Stimulated activated CD4-positive, alpha-beta T cell treated with anti-CD3 and anti-CD28 coated beads, Interleukin-2, amount 100 ng/mL, for 24 hours (primary cell): ENCODE results near the gene LILRB2.
"Not testable (repeated sequence)": the region's sequence is repeated elsewhere in the genome, so short reads cannot be mapped to it uniquely, and the experiment has no call there.

Experiments used
- DNase-seq, 2 donors: peaks; one replicate each; pipeline ENCODE4 v3.0.0-alpha.2; 2020

Gene LILRB2

GRCh38 chr19:54271106-54271505 lies 9.8 kb downstream of the LILRB2 start:
- DNase-seq: no peak

DNA sequence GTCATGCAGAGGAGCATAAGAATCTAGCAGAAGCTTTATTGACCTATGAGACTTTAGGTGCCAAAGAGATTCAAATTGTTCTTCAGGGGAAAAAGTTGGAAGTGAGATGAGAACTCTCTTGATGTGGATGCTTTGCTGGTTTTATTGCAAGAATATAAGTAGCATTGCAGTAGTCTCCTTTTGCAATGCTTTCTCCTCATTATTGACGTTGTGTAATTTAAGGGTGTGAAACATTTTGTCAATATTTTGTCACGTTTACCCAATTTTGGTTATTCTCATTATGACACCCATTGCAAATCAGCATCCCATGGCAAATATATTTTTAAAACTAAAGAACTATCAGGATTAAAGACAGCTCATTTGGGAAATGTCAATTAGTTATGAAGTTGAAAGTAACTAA lies 12.0 kb downstream of the LILRB2 start:
- no peak for DNase-seq

DNA sequence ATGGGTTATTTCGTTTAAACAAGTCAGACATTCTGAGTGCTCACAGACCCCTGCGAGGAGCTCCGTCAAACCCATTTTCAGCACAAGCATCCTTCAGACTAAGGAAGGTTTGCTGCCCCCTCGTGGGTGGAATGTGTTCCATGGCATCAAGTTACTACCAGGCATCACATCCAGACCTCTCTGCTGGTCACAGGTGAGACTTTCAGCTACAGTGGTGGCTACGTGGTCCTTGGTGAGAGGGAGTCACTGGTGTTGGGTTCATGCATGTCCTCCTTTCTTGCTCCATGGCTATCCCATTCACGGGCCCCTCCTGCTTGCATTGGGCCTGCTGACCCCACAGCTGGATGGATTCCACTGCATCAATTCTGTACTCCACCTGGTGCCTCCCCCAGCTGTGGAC lies 14.8 kb downstream of the LILRB2 start:
- peak; percentile 78 to 85 for DNase-seq

DNA sequence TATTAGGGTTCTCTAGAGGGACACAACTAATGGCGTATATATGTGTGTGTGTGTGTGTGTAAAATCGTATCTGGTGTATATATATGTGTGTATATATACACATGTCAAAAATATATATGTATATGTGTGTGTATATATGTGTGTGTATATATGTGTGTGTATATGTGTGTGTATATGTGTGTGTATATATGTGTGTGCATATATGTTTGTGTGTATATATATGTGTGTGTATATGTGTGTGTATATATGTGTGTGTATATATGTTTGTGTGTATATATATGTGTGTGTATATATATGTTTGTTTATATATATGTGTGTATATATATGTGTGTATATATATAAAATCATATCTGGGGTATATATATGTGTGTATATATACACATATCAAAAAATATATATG lies 18.4 kb downstream of the LILRB2 start:
- DNase-seq: no peak

GRCh38 chr19:54262066-54262465 lies 18.8 kb downstream of the LILRB2 start:
- no peak for DNase-seq

DNA sequence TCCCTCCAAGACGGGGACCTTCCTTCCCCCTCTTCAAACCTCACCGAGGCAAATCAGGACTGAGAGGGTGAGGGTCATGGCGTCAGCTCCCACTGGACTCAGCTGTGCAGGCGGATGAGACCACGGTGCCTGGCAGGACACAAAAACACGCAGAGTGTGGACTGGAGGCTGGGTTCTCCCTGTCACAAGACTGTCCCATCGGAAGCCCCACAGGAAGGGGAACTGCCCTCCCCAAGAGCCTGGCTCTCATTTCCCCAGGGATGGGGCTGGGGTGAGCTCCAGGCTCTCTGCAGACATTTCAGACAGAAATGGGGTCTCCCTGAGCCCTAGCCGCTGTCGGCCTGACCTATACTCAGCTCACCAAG lies 23.8 kb downstream of the LILRB2 start, which contains the start of gene LILRB5:
LILRB5 (minus strand) TSS at position 158 of the 365 bp plus-strand sequence; CDS start at position 78, 80 bp downstream.
- no peak for DNase-seq

DNA sequence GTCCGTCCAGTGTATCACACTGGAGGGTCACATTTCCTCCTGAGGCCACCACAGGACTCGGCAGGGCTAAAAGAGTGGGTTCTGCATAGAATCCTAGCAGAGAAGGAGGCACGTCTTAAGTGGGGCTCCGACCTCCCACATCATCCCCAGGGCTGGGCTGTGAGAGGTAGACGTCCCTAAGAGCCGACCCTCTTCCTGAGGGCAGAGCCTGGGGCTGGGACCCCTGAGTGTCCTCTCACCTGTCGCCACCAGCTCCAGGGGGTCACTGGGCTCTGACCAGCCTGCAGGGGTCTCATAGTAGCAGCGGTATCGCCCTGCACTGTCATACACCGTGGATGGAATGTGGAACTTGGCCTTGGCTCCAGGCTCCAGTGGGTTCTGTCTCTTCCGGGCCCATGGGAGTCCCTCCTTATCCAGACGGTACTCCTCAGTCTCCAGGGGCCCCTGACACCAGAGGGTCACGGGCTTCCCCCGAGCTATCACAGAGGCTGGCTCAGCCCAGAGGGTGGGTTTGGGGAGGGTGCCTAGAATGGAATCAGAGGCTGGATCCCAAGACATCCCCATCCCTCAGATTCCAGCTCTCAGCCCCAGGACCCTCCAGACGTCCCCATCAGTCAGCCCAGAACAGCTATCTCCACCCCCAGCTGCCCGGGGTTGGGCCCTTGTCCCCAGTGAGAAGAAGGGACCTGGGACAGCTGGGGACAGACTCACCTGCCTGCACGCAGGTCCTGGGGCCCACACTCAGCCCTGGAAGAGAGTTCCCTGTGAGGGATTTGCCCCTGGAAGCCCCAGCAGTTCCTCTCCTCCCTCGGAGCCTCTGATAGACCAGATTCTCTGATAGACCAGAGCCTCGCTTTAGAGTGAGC lies 24.4 kb downstream of the LILRB2 start:
- no peak for DNase-seq

GRCh38 chr19:54255105-54255775 lies 25.7 kb downstream of the LILRB2 start:
- DNase-seq: no peak

DNA sequence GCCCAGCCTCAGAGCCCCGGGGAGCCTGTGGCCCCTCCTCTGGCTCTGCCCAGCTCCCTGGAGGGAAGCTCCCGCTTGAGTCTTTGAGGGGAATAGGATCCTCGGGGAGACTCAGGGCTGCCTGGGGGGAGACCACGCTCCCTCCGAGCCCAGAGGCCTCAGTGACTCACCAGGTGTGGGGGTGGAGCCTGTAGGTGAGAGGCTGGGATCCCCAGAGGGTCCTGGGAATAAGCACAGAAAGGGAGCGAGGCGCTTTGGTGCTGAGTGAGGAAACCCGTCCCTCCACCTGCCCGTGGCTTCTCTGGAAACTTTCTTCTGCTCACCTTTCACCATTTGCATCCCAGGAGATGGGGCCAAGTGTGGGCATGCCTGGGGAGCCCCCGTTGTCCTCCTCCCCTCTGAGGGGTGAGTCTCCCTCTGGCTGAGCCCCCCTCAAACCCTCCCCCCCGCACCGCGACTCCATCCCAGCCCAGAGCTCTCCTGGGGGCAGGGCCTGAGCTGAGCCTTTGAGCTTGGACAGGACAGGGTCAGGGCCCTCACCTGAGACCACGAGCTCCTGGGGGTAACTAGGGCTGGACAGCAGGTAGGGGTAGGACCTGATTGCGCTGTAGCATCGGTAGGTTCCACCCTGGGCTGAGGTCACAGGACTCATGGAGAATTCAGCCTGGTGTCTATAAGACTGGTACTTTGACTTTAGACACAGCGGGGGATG lies 26.6 kb downstream of the LILRB2 start:
- no peak for DNase-seq

DNA sequence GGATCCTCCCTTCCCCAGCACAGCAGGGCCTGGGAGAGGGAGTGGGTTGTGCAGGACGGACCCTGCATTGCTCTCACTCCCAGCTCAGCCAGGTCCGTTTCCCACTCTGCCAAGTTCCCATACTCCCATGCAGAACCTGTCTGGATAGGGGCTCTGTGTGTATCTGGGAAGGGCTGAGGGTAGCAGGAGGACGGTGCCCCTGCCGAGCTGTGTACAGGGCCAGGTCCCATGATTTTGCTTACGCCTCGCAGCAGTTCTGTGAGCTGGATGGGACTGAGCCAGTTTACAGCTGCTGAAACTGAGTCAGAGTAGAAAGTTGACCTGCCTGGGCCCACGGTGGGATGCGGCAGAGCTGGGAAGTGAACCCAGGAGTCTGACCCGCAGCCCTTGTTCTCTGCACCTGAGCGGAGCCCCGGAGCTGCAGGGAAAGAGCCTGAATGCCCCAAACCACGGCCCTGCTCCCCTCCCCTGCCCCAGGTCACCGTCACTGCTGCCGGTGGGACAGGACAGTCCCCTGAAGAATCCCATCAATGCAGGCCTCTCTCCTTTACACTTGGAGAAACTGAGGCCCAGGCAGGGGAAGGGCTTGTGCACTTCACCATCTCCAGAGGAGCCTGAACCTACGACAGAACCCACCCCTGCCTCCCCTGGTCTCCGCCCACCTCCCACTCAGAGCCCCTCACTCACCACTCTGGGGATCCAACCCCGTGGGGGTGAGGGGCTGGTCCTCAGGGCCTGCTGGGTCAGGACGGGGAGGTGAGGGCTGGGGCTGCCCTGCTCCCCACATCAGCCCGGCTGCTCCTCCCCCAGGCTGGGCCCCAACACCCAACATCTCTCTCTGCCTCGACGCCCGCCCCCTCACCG lies 27.3 kb downstream of the LILRB2 start:
- DNase-seq: no peak

DNA sequence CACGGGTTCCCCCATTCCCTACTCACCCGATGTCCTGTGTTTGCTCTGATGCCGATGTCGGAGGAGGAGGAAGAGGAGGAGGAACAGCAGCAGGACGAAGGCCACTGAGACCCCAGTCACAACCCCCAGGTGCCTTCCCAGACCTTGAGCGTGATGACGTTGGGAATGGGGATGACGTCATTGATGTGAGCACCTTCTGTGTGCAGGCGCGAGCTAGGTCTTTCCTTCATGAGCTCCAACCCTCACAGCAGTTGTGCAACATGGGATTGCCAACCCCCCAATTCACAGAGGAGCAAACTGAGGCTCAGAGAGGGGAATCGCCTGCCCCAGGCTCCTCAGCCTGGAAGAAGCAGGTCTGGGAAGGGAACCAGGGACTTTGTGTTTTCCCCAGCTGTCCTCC lies 28.1 kb downstream of the LILRB2 start:
- no peak for DNase-seq

GRCh38 chr19:54252243-54252642 lies 28.7 kb downstream of the LILRB2 start:
- no peak for DNase-seq

DNA sequence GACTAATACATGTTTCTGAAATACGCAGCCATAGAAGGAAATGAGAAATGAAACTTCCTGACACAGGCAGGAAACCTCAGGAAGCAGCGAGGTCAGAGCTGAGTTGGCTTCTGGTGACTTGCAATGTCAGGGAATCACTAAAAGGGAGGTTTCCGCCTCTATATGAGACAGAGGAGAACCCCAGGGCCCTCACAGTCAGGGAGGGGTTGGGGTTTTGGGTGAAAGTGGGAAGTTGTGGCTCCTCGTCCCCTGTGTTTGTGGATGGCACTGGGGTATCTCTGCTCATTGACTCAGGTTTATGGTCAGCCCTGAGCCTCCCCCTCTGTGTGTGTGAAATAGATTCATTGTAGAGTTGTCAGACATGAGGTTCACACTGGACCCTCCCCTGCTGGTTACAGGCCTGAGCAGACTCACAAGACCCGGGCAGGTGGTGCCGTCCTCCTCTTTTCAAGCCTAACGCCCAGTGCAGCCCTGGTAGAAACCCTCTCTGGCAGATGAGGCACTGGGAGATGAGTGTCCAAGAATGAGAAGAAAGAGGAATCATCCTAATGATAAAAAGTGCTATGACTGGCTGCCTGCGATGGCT lies 32.8 kb downstream of the LILRB2 start:
- DNase-seq: peak; percentile 34 to 47

DNA sequence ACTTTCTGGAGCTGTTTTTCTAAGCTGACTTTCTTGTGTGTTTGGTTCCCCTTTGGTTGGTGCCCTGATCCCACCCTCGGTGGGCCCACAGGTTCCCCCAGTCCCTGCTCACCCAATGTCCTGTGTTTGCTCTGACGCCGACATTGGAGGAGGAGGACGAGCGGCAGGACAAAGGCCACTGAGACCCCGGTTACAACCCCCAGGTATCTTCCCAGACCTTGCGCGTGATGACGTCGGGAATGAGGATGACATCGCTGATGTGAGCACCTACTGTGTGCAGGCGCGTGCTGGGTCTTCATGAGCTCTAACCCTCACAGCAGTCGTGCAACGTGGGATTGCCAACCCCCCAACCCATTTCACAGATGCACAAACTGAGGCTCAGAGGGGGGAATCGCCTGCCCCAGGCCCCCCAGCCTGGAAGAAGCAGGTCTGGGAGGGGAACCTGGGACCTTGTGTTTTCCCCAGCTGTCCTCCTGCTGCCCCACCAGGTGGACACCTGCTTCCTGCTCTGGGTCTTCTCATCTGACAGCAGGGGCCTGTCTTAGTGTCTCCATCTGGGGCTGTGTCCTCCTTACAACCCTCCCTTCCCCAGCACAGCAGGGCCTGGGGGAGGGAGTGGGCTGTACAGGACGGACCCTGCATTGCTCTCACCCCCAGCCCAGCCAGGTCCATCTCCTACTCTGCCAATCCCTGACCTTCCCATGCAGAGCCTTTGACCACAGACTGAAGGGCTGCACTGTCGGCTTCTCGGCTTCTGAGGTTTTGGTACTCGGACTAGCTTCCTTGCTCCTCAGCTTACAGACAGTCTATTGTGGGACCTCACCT lies 33.6 kb downstream of the LILRB2 start:
- no peak for DNase-seq

DNA sequence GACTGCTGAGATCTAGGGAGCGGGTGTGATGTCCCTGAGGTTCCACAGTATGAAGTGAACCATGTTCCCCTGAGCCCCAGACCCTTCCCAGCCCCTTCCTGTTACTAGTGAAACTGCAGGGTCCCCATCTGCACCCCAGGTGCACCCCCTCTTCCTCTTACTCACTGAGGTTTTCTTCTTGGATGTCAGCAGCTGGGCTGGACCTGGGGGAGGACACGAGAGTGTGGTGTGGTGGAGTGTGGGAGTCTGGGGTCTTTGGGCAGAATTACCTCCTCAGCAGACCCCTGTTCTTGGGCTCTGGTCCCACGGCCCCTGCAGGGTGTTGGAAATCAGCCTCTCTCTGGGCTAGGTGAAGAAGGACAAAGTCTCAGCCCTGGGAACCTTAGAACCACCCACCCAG lies 35.0 kb downstream of the LILRB2 start:
- DNase-seq: no peak

- DNase-seq: not testable (repeated sequence)
Observed at GRCh38 chr19:54243809-54244208, 37.1 kb downstream of the LILRB2 start.

- not testable (repeated sequence) for DNase-seq
Observed at GRCh38 chr19:54242646-54243045, 38.3 kb downstream of the LILRB2 start, which contains the start of gene LILRA6. LILRA6 (minus strand) TSS chr19:54242790.

DNA sequence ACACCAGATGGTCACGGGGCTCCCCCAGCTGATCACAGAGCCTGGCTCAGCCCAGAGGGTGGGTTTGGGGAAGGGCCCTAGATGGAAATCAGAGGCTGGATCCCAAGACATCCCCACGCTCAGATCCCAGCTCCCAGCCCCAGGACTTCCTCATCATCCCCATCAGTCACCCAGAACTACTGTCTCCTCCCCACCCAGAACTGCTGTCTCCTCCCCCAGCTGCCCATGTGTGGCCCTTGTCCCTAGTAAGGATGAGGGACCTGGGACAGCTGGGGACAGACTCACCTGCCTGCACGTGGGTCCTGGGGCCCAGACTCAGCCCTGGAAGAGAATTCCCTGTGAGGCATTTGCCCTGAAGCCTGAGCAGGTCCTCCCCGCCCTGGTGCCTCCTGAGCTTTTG lies 38.7 kb downstream of the LILRB2 start:
- DNase-seq: not testable (repeated sequence)

DNA sequence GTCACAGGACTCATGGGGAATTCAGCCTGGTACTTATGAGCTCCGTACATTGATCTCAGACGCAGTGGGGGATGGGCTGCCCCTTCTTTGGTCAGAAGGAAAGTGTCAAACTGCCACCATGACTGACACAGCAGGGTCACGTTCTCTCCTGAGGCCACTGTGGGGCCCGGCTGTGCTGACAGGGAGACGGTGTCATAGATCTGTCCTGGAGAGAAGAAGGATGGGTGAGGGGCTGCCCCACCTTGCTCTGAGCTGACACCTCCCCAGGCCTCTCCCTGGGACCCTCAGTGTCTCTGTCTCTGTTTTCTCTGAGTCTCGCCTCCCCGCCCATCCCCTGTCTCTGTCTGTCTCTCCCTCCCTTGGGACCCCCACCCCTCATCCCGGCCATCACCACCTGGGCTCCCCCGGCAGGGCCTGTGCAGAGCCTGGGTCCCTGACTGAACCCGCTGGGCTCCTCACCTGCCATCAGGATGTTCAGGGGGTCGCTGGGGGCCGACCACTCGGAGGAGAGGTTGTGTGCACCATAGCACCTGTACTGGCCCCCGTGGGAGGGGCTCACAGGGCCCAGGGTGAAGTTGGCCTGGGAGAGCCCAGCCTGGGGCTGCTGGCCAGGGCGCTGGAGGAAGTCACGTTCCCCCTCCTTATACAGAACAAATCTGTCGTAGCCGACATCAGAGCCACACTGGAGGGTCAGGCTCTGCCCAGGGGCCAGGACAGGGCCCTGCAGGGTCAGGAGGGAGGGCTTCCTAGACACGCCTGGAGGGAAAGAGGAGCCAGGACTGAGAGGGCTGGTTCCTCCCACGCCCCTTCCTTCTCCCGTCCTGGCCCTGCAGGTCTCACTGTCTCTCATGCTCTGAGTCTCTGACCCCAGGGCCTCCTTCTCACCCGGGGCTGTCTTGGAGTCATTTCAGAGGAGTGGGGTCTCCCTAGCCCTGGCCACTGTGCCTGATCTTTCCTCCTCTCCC lies 40.3 kb downstream of the LILRB2 start:
- DNase-seq: not testable (repeated sequence)
